ENCODE measurements around the gene PLGLB2.
"Not testable (repeated sequence)": the region's sequence is repeated elsewhere in the genome, so short reads cannot be mapped to it uniquely, and the experiment has no call there.

GRCh38 chr2:87754759-87755158 is 6.9 kb downstream of the PLGLB2 start:
- not testable (repeated sequence) for TF ChIP-seq CTCF (IDR thresholded peaks at IDR 0.05); TEAD4 (CRISPR knock-in tag; IDR thresholded peaks at IDR 0.05); ETV6 (CRISPR knock-in tag; IDR thresholded peaks at IDR 0.05); ZNF512 (CRISPR knock-in tag; IDR thresholded peaks at IDR 0.05; ENCODE audit: borderline replicate concordance); ATF3 (CRISPR knock-in tag; conservative IDR thresholded peaks at IDR 0.05); NFE2L1 (CRISPR knock-in tag; IDR thresholded peaks at IDR 0.05); ATF6 (CRISPR knock-in tag; IDR thresholded peaks at IDR 0.05); ESRRA (CRISPR knock-in tag; IDR thresholded peaks at IDR 0.05; ENCODE audit: borderline replicate concordance); TCF7 (CRISPR knock-in tag; IDR thresholded peaks at IDR 0.05; ENCODE audit: low read depth); MXD4 (CRISPR knock-in tag; IDR thresholded peaks at IDR 0.05; ENCODE audit: borderline replicate concordance); SMAD4 (CRISPR knock-in tag; IDR thresholded peaks at IDR 0.05); SP1 (CRISPR knock-in tag; conservative IDR thresholded peaks at IDR 0.05); FOXK1 (CRISPR knock-in tag; IDR thresholded peaks at IDR 0.05)
